ES-I3 (cell line): Measurements from ENCODE around the gene ADD3.

Source experiments
- H3K36me3 ChIP-seq: 2 replicates; pipeline ENCODE4 v1.6.1; 2013; ENCODE audit warnings: mild to moderate bottlenecking, low read length, control low read depth, moderate library complexity; ENCODE audit not compliant: insufficient read depth
- H3K4me1 ChIP-seq: 2 replicates; pipeline ENCODE4 v1.6.1; 2013; ENCODE audit warnings: mild to moderate bottlenecking, control low read depth, low read length; ENCODE audit not compliant: insufficient read depth
- H3K9ac ChIP-seq: 2 replicates; pipeline ENCODE4 v1.6.1; 2013; ENCODE audit warnings: low read depth, mild to moderate bottlenecking, low read length, moderate library complexity
- H3K9me3 ChIP-seq: 2 replicates; pipeline ENCODE4 v1.6.1; 2013; ENCODE audit warnings: mild to moderate bottlenecking, low read length, moderate library complexity; ENCODE audit not compliant: control insufficient read depth, insufficient read depth

ADD3 gene

GRCh38 chr10:110068780-110069179, 61.0 kb downstream of the ADD3 start:
- Histone ChIP-seq H3K9ac (no peak overlapping the region), H3K4me1 (peaks cover 27% of the 10 kb centered on the region), H3K36me3 (no peaks in the 10 kb centered on the region), H3K9me3 (no peaks in the 10 kb centered on the region)

GRCh38 chr10:110069502-110069982, 61.8 kb downstream of the ADD3 start:
- peaks cover 33% of the 10 kb centered on the region for H3K4me1 ChIP-seq
- no peaks in the 10 kb centered on the region for H3K36me3 ChIP-seq
- no peak overlapping the region for H3K9ac ChIP-seq
- H3K9me3 ChIP-seq: no peaks in the 10 kb centered on the region

- H3K4me1 ChIP-seq: peaks cover 36% of the 10 kb centered on the region
- H3K9me3 ChIP-seq: no peaks in the 10 kb centered on the region
- no peak overlapping the region for H3K9ac ChIP-seq
- no peaks in the 10 kb centered on the region for H3K36me3 ChIP-seq
Observed at GRCh38 chr10:110073896-110074295, 66.1 kb downstream of the ADD3 start.

DNA sequence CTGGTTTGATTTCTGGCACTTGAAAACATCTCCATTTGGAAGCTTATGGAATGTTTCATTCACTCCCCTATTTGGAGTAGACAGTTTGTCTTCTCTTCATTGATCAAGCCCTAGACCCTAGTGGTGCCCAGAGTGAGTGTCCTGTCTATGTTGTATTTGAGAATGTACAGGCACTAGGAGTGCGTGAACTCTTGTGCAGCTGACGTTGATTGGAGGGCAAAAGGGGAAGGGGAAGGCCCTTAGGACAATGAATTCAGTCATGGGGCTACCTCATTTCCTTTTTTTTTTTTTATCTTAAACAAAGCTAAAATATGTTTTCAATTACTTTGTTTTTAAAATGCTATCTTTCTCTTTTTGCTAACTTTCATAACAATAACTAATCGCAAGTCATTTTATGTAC, 66.5 kb downstream of the ADD3 start:
- H3K9ac ChIP-seq: no peak overlapping the region
- H3K9me3 ChIP-seq: no peaks in the 10 kb centered on the region
- peaks cover 33% of the 10 kb centered on the region for H3K4me1 ChIP-seq
- no peaks in the 10 kb centered on the region for H3K36me3 ChIP-seq

GRCh38 chr10:110074758-110075671, 67.2 kb downstream of the ADD3 start:
- Histone ChIP-seq H3K9ac (no peak overlapping the region), H3K36me3 (no peaks in the 10 kb centered on the region), H3K4me1 (peaks cover 26% of the 10 kb centered on the region), H3K9me3 (no peaks in the 10 kb centered on the region)

GRCh38 chr10:110075686-110076085, 67.9 kb downstream of the ADD3 start:
- Histone ChIP-seq H3K36me3 (no peaks in the 10 kb centered on the region), H3K9me3 (no peaks in the 10 kb centered on the region), H3K4me1 (peaks cover 24% of the 10 kb centered on the region), H3K9ac (no peak overlapping the region)

GRCh38 chr10:110076559-110077318, 69.0 kb downstream of the ADD3 start:
- H3K9ac ChIP-seq: no peak overlapping the region
- peaks cover 33% of the 10 kb centered on the region for H3K4me1 ChIP-seq
- H3K36me3 ChIP-seq: no peaks in the 10 kb centered on the region
- no peaks in the 10 kb centered on the region for H3K9me3 ChIP-seq

GRCh38 chr10:110077436-110078130, 69.8 kb downstream of the ADD3 start:
- Histone ChIP-seq H3K4me1 (peaks cover 40% of the 10 kb centered on the region), H3K36me3 (no peaks in the 10 kb centered on the region), H3K9me3 (no peaks in the 10 kb centered on the region), H3K9ac (no peak overlapping the region)

DNA sequence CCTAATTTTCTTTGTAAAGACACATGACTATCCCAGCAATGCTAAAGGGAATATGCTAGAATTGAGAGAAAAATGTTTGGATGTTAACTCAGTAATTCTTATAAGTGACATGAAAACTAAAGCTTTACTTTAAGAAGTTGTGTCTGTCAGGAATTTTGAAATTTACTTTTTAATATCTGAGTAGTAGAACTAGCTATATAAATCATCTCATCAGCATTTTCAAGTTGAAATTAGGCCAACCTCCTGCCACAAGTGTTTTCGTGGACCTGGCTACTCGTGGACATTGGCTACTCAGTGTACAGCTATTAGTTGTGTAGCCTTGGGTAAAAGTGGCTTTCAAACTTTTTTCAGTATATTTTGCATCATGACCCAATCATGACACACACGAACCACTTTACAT, 70.5 kb downstream of the ADD3 start:
- Histone ChIP-seq H3K9me3 (no peaks in the 10 kb centered on the region), H3K9ac (no peak overlapping the region), H3K4me1 (peaks cover 40% of the 10 kb centered on the region), H3K36me3 (no peaks in the 10 kb centered on the region)

DNA sequence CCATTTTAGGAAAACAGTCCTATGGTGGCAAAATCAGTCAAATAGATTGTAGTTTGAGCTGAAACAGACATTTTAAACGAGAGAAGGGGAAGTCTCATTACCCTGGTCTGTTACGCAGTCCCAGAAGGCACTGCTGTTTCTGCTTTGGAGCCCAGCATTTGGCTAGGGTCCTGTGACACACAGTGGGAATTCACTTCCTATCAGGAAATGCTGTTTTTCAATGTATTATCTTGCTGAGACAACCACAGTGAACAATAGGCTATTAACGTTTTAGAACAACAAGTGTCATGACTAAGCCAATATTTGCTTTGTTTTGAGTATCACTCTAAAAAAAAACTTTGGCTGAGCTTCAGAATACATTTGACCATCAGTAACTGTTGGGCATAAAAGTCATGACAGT, 74.1 kb downstream of the ADD3 start:
- Histone ChIP-seq H3K9ac (no peak overlapping the region), H3K4me1 (peaks cover 28% of the 10 kb centered on the region), H3K36me3 (no peaks in the 10 kb centered on the region), H3K9me3 (no peaks in the 10 kb centered on the region)

- Histone ChIP-seq H3K36me3 (no peaks in the 10 kb centered on the region), H3K4me1 (peaks cover 28% of the 10 kb centered on the region), H3K9me3 (no peaks in the 10 kb centered on the region), H3K9ac (no peak overlapping the region)
Observed at GRCh38 chr10:110083884-110084283, 76.1 kb downstream of the ADD3 start.

GRCh38 chr10:110087682-110088081, 79.9 kb downstream of the ADD3 start:
- H3K9me3 ChIP-seq: no peaks in the 10 kb centered on the region

DNA sequence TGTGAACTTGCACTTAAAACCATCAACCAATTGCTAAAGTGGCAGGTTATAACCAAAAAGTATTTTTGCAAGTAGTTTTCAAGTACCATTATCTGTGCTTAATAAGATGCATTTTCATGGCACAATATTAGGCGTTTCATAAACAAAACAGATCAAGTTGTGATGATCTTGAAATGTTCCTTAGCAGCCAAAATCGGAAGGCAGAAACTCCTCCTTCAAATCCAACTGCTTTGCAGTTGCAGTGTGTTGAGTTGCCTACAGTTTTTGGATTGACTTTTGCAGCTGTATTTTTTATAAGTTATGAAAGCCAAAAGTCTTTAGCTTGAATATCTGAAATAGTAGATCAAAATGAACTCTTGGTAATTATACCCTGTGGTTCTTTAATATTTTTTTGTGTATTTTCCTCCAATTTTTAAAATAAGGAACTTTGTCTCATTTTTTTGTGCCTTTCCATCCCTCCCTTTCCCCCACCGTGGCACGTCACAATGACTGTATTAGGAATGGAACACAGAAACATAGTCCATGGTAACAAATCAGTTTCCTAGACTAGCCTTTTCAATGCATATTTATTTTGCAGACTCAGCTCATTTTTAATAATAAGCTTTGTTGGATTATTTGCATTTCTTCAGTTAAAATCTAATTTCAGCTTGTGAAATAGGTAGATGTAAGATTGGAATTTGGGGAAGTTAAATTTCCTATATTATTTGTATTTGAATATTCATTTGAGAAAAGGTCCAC, 80.8 kb downstream of the ADD3 start:
- Histone ChIP-seq H3K36me3 (no peaks in the 10 kb centered on the region), H3K9ac (no peak overlapping the region), H3K9me3 (no peaks in the 10 kb centered on the region), H3K4me1 (peaks cover 8% of the 10 kb centered on the region)

More at GRCh38 chr10:110087682-110088081, 79.9 kb downstream of the ADD3 start:
- Histone ChIP-seq H3K9ac (no peak overlapping the region), H3K36me3 (no peaks in the 10 kb centered on the region), H3K4me1 (peaks cover 10% of the 10 kb centered on the region)

DNA sequence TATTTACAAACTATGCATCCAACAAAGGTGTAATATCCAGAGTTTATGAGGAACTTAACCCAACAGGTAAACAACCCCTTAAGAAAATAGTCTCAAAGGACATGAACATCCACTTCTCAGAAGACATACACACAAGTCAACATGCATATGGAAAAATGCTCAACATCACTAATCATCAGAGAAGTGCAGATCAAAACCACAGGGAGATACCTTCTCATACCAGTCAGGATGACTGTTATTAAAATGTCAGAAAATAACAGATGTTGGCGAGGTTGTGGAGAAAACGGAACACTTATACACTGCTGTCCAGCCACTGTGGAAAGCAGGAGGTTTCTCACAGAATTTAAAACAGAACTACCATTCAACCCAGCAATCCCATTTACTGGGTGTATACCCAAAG, 84.0 kb downstream of the ADD3 start:
- Histone ChIP-seq H3K9me3 (no peaks in the 10 kb centered on the region), H3K4me1 (no peaks in the 10 kb centered on the region), H3K9ac (no peak overlapping the region), H3K36me3 (no peaks in the 10 kb centered on the region)
